Epithelial cell of esophagus (primary cell): ENCODE measurements around the gene IGFL4.

Experiments
- DNase-seq: peaks from one replicate; pipeline ENCODE4 v3.0.0; 2010; ENCODE audit warnings: low read depth
- H3K4me3 ChIP-seq: 2 replicates; pipeline ENCODE4 v1.5.1; 2011; ENCODE audit warnings: mild to moderate bottlenecking, low read length, control low read depth
- CTCF ChIP-seq: IDR thresholded peaks from 2 replicates; pipeline ENCODE4 v1.5.1; 2011; ENCODE audit warnings: low read depth, mild to moderate bottlenecking, low read length, control low read depth, inconsistent platforms; ENCODE audit not compliant: insufficient read depth; ENCODE audit errors: missing control alignments

The IGFL4 gene

GRCh38 chr19:46016426-46017094, 24.2 kb downstream of the IGFL4 start:
- peak; percentile 83 for DNase-seq
- TF ChIP-seq CTCF = peak; percentile 80
- H3K4me3 ChIP-seq = peak overlapping the region; percentile 47

- TF ChIP-seq CTCF = no peak
- DNase-seq = no peak
- peak overlapping the region; percentile 47 for H3K4me3 ChIP-seq
Measured at GRCh38 chr19:46015687-46016425, 24.9 kb downstream of the IGFL4 start.

- no peak for TF ChIP-seq CTCF
- peak overlapping the region; percentile 15 for H3K4me3 ChIP-seq
- DNase-seq = peak; percentile 83
Measured at GRCh38 chr19:46014941-46015686, 25.7 kb downstream of the IGFL4 start.

GRCh38 chr19:46014534-46014933, 26.3 kb downstream of the IGFL4 start:
- DNase-seq = no peak
- TF ChIP-seq CTCF = no peak
- H3K4me3 ChIP-seq = peak overlapping the region; percentile 11

GRCh38 chr19:46009530-46010510, 31.0 kb downstream of the IGFL4 start:
- peak; percentile 68 for DNase-seq
- no peak overlapping the region for H3K4me3 ChIP-seq
- peak; percentile 86 for TF ChIP-seq CTCF

GRCh38 chr19:46006411-46006810, 34.4 kb downstream of the IGFL4 start:
- no peak for TF ChIP-seq CTCF
- DNase-seq = no peak
- no peak overlapping the region for H3K4me3 ChIP-seq
